GM23338 (cell line): ENCODE data around the gene MLXIPL. TPM values are rescaled to one million over a fixed set of nuclear protein-coding genes. Genes with fewer than 3 reads are reported as not detected.

ENCODE experiments used
- ATAC-seq: fragments of 200-7000 bp; cut with Tn5 transposase; 3 replicates; pipeline ENCODE4 v1.9.1; 2020
- DNase-seq: peaks from one replicate; pipeline ENCODE4 v3.0.0-alpha.2; 2015; ENCODE audit warnings: low spot score
- H2AFZ ChIP-seq: fragments of 200-600 bp; sonication (generic); 2 replicates; pipeline ENCODE4 v1.8.0; 2016; ENCODE audit warnings: antibody characterized with exemption, mild to moderate bottlenecking, moderate library complexity
- H3F3A ChIP-seq: fragments of 200-600 bp; sonication (generic); replicated peaks from 2 replicates; pipeline ENCODE4 v1.8.0; 2017; ENCODE audit warnings: antibody characterized with exemption, mixed run types, low read depth
- H3K27ac ChIP-seq: fragments of 200-600 bp; sonication (generic); 2 replicates; pipeline ENCODE4 v1.6.1; 2016; ENCODE audit warnings: low read depth
- H3K27me3 ChIP-seq: fragments of 200-600 bp; sonication (generic); 2 replicates; pipeline ENCODE4 v1.8.0; 2016; ENCODE audit warnings: mild to moderate bottlenecking, mixed run types, moderate library complexity; ENCODE audit not compliant: insufficient read depth
- H3K36me3 ChIP-seq: fragments of 200-600 bp; sonication (generic); 2 replicates; pipeline ENCODE4 v1.8.0; 2016; ENCODE audit warnings: mild to moderate bottlenecking; ENCODE audit not compliant: insufficient read depth
- H3K4me1 ChIP-seq: fragments of 200-600 bp; sonication (generic); 2 replicates; pipeline ENCODE4 v1.8.0; 2016; ENCODE audit warnings: mild to moderate bottlenecking, moderate library complexity; ENCODE audit not compliant: insufficient read depth
- H3K4me2 ChIP-seq: fragments of 200-600 bp; sonication (generic); 2 replicates; pipeline ENCODE4 v1.7.1; 2017; ENCODE audit warnings: mixed run types
- H3K4me3 ChIP-seq: fragments of 200-600 bp; sonication (generic); 2 replicates; pipeline ENCODE4 v1.6.1; 2016; ENCODE audit warnings: mixed run types
- H3K79me2 ChIP-seq: fragments of 200-600 bp; sonication (generic); replicated peaks from 2 replicates; pipeline ENCODE4 v1.8.0; 2017; ENCODE audit warnings: mild to moderate bottlenecking; ENCODE audit not compliant: insufficient read depth
- H3K9me2 ChIP-seq: fragments of 200-600 bp; sonication (generic); 2 replicates; pipeline ENCODE4 v1.8.0; 2017; ENCODE audit not compliant: insufficient read depth
- H4K20me1 ChIP-seq: fragments of 200-600 bp; sonication (generic); replicated peaks from 2 replicates; pipeline ENCODE4 v1.8.0; 2017; ENCODE audit warnings: mild to moderate bottlenecking; ENCODE audit not compliant: insufficient read depth
- H3K27ac Mint-ChIP-seq: 2 replicates; pipeline ENCODE4 v1.8.0; 2020; ENCODE audit warnings: inconsistent platforms, mild to moderate bottlenecking, moderate library complexity, mixed read lengths
- H3K27me3 Mint-ChIP-seq: 3 replicates; pipeline ENCODE4 v1.8.0; 2022; ENCODE audit warnings: low read depth, mild to moderate bottlenecking, moderate library complexity, mixed read lengths, inconsistent platforms; ENCODE audit not compliant: insufficient read depth, poor library complexity
- H3K36me3 Mint-ChIP-seq: 3 replicates; pipeline ENCODE4 v1.8.0; 2021; ENCODE audit warnings: low read depth, mild to moderate bottlenecking, inconsistent platforms, moderate library complexity, mixed read lengths
- H3K4me1 Mint-ChIP-seq: 3 replicates; pipeline ENCODE4 v1.8.0; 2020; ENCODE audit warnings: mild to moderate bottlenecking, inconsistent platforms, mixed read lengths
- H3K4me3 Mint-ChIP-seq: 3 replicates; pipeline ENCODE4 v1.8.0; 2021; ENCODE audit warnings: moderate library complexity, mild to moderate bottlenecking, inconsistent platforms, mixed read lengths
- H3K9me3 Mint-ChIP-seq: 3 replicates; pipeline ENCODE4 v1.8.0; 2020; ENCODE audit warnings: moderate library complexity, mild to moderate bottlenecking, inconsistent platforms, mixed read lengths
- CTCF ChIP-seq, 2 experiments: fragments of 200-600 bp in 1 of 2; sonication (generic) in 1 of 2; conservative IDR thresholded peaks; 2 replicates each; pipeline versions ENCODE4 v1.5.1 to v1.6.1; 2016 to 2017; ENCODE audit warnings: antibody characterized with exemption in 2 of 2, low read depth in 2 of 2, mild to moderate bottlenecking in 2 of 2, moderate library complexity in 1 of 2
- EZH2 ChIP-seq: fragments of 200-600 bp; sonication (generic); IDR thresholded peaks from one replicate; pipeline ENCODE4 v1.8.0; 2017; ENCODE audit warnings: antibody characterized with exemption, mild to moderate bottlenecking, low read depth; ENCODE audit not compliant: unreplicated experiment
- JUNB ChIP-seq: IDR thresholded peaks from one replicate; pipeline ENCODE4 v1.6.1; 2016; ENCODE audit warnings: antibody characterized with exemption; ENCODE audit not compliant: unreplicated experiment
- NANOG ChIP-seq: IDR thresholded peaks from 2 replicates; pipeline ENCODE4 v1.6.1; 2016; ENCODE audit warnings: antibody characterized with exemption, borderline replicate concordance
- POLR2AphosphoS5 ChIP-seq: IDR thresholded peaks from 2 replicates; pipeline ENCODE4 v1.6.1; 2016; ENCODE audit warnings: antibody characterized with exemption, low read depth
- ZNF114 ChIP-seq: fragments of 250-450 bp; sonication (Bioruptor Pico); IDR thresholded peaks from 2 replicates; pipeline ENCODE4 v1.5.0; 2020; ENCODE audit warnings: mild to moderate bottlenecking, moderate library complexity
- ZNF331 ChIP-seq: fragments of 250-450 bp; sonication (Bioruptor Pico); IDR thresholded peaks from 2 replicates; pipeline ENCODE4 v1.5.0; 2020; ENCODE audit warnings: low read depth, mild to moderate bottlenecking, moderate library complexity
- ZNF462 ChIP-seq: fragments of 250-450 bp; sonication (Bioruptor Pico); IDR thresholded peaks from 2 replicates; pipeline ENCODE4 v1.5.0; 2020; ENCODE audit warnings: mild to moderate bottlenecking, moderate library complexity
- polyA plus RNA-seq: library from polyadenylated mRNA; unstranded; fragments of >200 nt; fragmentation: Nextera tagmentation; extraction: Ambion mirVana; gene quantifications from 2 replicates; pipeline ENCODE4 v1.2.1, GENCODE V29; 2016
- total RNA-seq: library from RNA; depleted of rRNA; stranded (reverse); fragments of >200 nt; shearing (Covaris generic); gene quantifications from 2 replicates; pipeline ENCODE4 v1.2.3, GENCODE V29; 2014; rRNA removed

Gene MLXIPL
- total and polyA plus RNA-seq, 2 experiments from 2014 or later, result 13.7 to 25.7 TPM

- no peak overlapping the region for H3K4me2 ChIP-seq
Observed at GRCh38 chr7:73544678-73545077, 79.6 kb downstream of the MLXIPL start.

More at GRCh38 chr7:73544678-73545077, 79.6 kb downstream of the MLXIPL start:
- H3K4me3 ChIP-seq, result no peak overlapping the region
- no peaks in the 10 kb centered on the region; the same call in 1 of the 2 replicates for H4K20me1 ChIP-seq
- peaks cover 20% of the 10 kb centered on the region for H3K79me2 ChIP-seq
- H3K9me2 ChIP-seq, result no peaks in the 10 kb centered on the region
- no peaks in the 10 kb centered on the region for H3F3A ChIP-seq
- no peaks in the 10 kb centered on the region for H3K27me3 ChIP-seq
- H2AFZ ChIP-seq, result no peak overlapping the region
- DNase-seq (no peak), ATAC-seq (no peak)
- H3K36me3 ChIP-seq, result peaks cover 9% of the 10 kb centered on the region; the same call in 1 of the 2 replicates
- peaks cover 30% of the 10 kb centered on the region; the same call in 2 of the 3 replicates for H3K36me3 Mint-ChIP-seq
- H3K4me1 ChIP-seq, result no peaks in the 10 kb centered on the region
- H3K27ac Mint-ChIP-seq, result no peak overlapping the region
- no peaks in the 10 kb centered on the region for H3K4me1 Mint-ChIP-seq
- H3K4me3 Mint-ChIP-seq, result no peak overlapping the region
- no peak for TF ChIP-seq JUNB
- TF ChIP-seq ZNF114 (CRISPR knock-in tag), result no peak
- no peak for TF ChIP-seq EZH2
- TF ChIP-seq ZNF462 (CRISPR knock-in tag), result no peak
- TF ChIP-seq ZNF331 (CRISPR knock-in tag), result no peak
- no peak for TF ChIP-seq CTCF (conservative IDR thresholded peaks at IDR 0.05; ENCODE audit: low read depth in 2 of 2)
- TF ChIP-seq NANOG, result no peak
- TF ChIP-seq POLR2AphosphoS5, result no peak
- peaks cover 2% of the 10 kb centered on the region for H3K27me3 Mint-ChIP-seq
- H3K27ac ChIP-seq, result no peak overlapping the region
- H3K9me3 Mint-ChIP-seq, result no peaks in the 10 kb centered on the region

Other genes with a start within 250 kb of the MLXIPL start
- 4.2 and 5.5 TPM in 2 replicates for gene FZD9, start 190.7 kb downstream of the MLXIPL start, total RNA-seq
- gene FZD9, start 190.7 kb downstream of the MLXIPL start, polyA plus RNA-seq, result 1.3 and 1.8 TPM in 2 replicates
- 65.5 and 70.7 TPM in 2 replicates for gene BAZ1B, start 102.2 kb downstream of the MLXIPL start, total RNA-seq
- 35.8 and 40.4 TPM in 2 replicates for gene BAZ1B, start 102.2 kb downstream of the MLXIPL start, polyA plus RNA-seq
- 12.0 and 17.0 TPM in 2 replicates for gene BCL7B, start 66.8 kb downstream of the MLXIPL start, total RNA-seq
- gene BCL7B, start 66.8 kb downstream of the MLXIPL start, polyA plus RNA-seq, result 18.2 and 18.4 TPM in 2 replicates
- gene TBL2, start 45.9 kb downstream of the MLXIPL start, total RNA-seq, result 21.7 and 27.8 TPM in 2 replicates
- 6.9 TPM in 2 replicates for gene TBL2, start 45.9 kb downstream of the MLXIPL start, polyA plus RNA-seq
- 5.6 and 7.0 TPM in 2 replicates for gene VPS37D, start 43.3 kb upstream of the MLXIPL start, total RNA-seq
- 1.8 and 2.2 TPM in 2 replicates for gene VPS37D, start 43.3 kb upstream of the MLXIPL start, polyA plus RNA-seq
- 1.3 and 2.8 TPM in 2 replicates for gene DNAJC30, start 58.9 kb upstream of the MLXIPL start, total RNA-seq
- gene DNAJC30, start 58.9 kb upstream of the MLXIPL start, polyA plus RNA-seq, result 5.2 and 5.6 TPM in 2 replicates
- 57.2 and 62.1 TPM in 2 replicates for gene BUD23, start 59.1 kb upstream of the MLXIPL start, total RNA-seq
- gene BUD23, start 59.1 kb upstream of the MLXIPL start, polyA plus RNA-seq, result 117 and 129 TPM in 2 replicates
- 9.4 and 19.8 TPM in 2 replicates for gene STX1A, start 95.1 kb upstream of the MLXIPL start, total RNA-seq
- 9.1 and 11.7 TPM in 2 replicates for gene STX1A, start 95.1 kb upstream of the MLXIPL start, polyA plus RNA-seq
- gene ABHD11, start 114.3 kb upstream of the MLXIPL start, total RNA-seq, result 16.3 and 24.6 TPM in 2 replicates
- 18.0 and 18.7 TPM in 2 replicates for gene ABHD11, start 114.3 kb upstream of the MLXIPL start, polyA plus RNA-seq
- gene CLDN3, start 145.7 kb upstream of the MLXIPL start, total RNA-seq, result 24.1 and 27.7 TPM in 2 replicates
- gene CLDN3, start 145.7 kb upstream of the MLXIPL start, polyA plus RNA-seq, result 20.1 and 21.4 TPM in 2 replicates
- gene CLDN4, start 206.5 kb upstream of the MLXIPL start, total RNA-seq, result 18.6 and 19.4 TPM in 2 replicates
- 11.6 and 16.5 TPM in 2 replicates for gene CLDN4, start 206.5 kb upstream of the MLXIPL start, polyA plus RNA-seq
- gene METTL27, start 218.0 kb upstream of the MLXIPL start, total RNA-seq, result 5.9 and 11.0 TPM in 2 replicates
- 7.2 and 10.1 TPM in 2 replicates for gene METTL27, start 218.0 kb upstream of the MLXIPL start, polyA plus RNA-seq
- gene TMEM270, start 236.6 kb upstream of the MLXIPL start, total RNA-seq, result not detected in 2 replicates
- gene TMEM270, start 236.6 kb upstream of the MLXIPL start, polyA plus RNA-seq, result not detected in 2 replicates